Measurements from ENCODE around the gene SLC45A1.
A peak's percentile ranks its signal among the peaks of the same experiment; 100 is the strongest.

The SLC45A1 gene

GRCh38 chr1:8342325-8342724 is 24.4 kb downstream of the SLC45A1 start:
- Histone ChIP-seq H3K9ac (ENCODE audit: low read depth, low read length) (no peak overlapping the region), H3K4me1 (ENCODE audit: control insufficient read depth, insufficient read depth, low read length) (peaks cover 24% of the 10 kb centered on the region), H3K36me3 (ENCODE audit: insufficient read depth, low read length) (no peaks in the 10 kb centered on the region), H3K9me3 (replicated peaks; ENCODE audit: low read length) (no peaks in the 10 kb centered on the region), H3K4me3 (ENCODE audit: low read length) (no peak overlapping the region), H3K4me2 (ENCODE audit: low read length) (no peak overlapping the region), H3K27me3 (ENCODE audit: control insufficient read depth, insufficient read depth, low read length) (no peaks in the 10 kb centered on the region)

- peak overlapping the region; percentile 53 for H3K4me2 ChIP-seq (ENCODE audit: low read length)
- peak overlapping the region; percentile 67 for H3K9ac ChIP-seq (ENCODE audit: low read depth, low read length)
Observed at GRCh38 chr1:8343044-8343443, 25.1 kb downstream of the SLC45A1 start.

GRCh38 chr1:8343464-8344001 is 25.6 kb downstream of the SLC45A1 start:
- Histone ChIP-seq H3K36me3 (ENCODE audit: insufficient read depth, low read length) (no peaks in the 10 kb centered on the region), H3K9ac (ENCODE audit: low read depth, low read length) (peak overlapping the region; percentile 67), H3K4me3 (ENCODE audit: low read length) (peak overlapping the region; percentile 35)

More at GRCh38 chr1:8343044-8343443, 25.1 kb downstream of the SLC45A1 start:
- Histone ChIP-seq H3K4me1 (ENCODE audit: control insufficient read depth, insufficient read depth, low read length) (peaks cover 24% of the 10 kb centered on the region), H3K4me3 (ENCODE audit: low read length) (peak overlapping the region; percentile 26), H3K9me3 (replicated peaks; ENCODE audit: low read length) (no peaks in the 10 kb centered on the region), H3K36me3 (ENCODE audit: insufficient read depth, low read length) (no peaks in the 10 kb centered on the region), H3K27me3 (ENCODE audit: control insufficient read depth, insufficient read depth, low read length) (no peaks in the 10 kb centered on the region)

GRCh38 chr1:8344893-8345507 is 27.1 kb downstream of the SLC45A1 start:
- Histone ChIP-seq H3K9ac (ENCODE audit: low read depth, low read length) (no peak overlapping the region), H3K27me3 (ENCODE audit: control insufficient read depth, insufficient read depth, low read length) (no peaks in the 10 kb centered on the region), H3K4me1 (ENCODE audit: control insufficient read depth, insufficient read depth, low read length) (peaks cover 35% of the 10 kb centered on the region), H3K4me2 (ENCODE audit: low read length) (no peak overlapping the region), H3K4me3 (ENCODE audit: low read length) (no peak overlapping the region), H3K9me3 (replicated peaks; ENCODE audit: low read length) (no peaks in the 10 kb centered on the region), H3K36me3 (ENCODE audit: insufficient read depth, low read length) (no peaks in the 10 kb centered on the region)

More at GRCh38 chr1:8343464-8344001, 25.6 kb downstream of the SLC45A1 start:
- peaks cover 27% of the 10 kb centered on the region for H3K4me1 ChIP-seq (ENCODE audit: control insufficient read depth, insufficient read depth, low read length)
- no peaks in the 10 kb centered on the region for H3K9me3 ChIP-seq (replicated peaks; ENCODE audit: low read length)
- H3K27me3 ChIP-seq (ENCODE audit: control insufficient read depth, insufficient read depth, low read length): no peaks in the 10 kb centered on the region
- peak overlapping the region; percentile 77 for H3K4me2 ChIP-seq (ENCODE audit: low read length)

- H3K9me3 ChIP-seq (replicated peaks; ENCODE audit: low read length): no peaks in the 10 kb centered on the region
- peaks cover 38% of the 10 kb centered on the region for H3K4me1 ChIP-seq (ENCODE audit: control insufficient read depth, insufficient read depth, low read length)
- no peaks in the 10 kb centered on the region for H3K27me3 ChIP-seq (ENCODE audit: control insufficient read depth, insufficient read depth, low read length)
- H3K4me2 ChIP-seq (ENCODE audit: low read length): no peak overlapping the region
- no peak overlapping the region for H3K4me3 ChIP-seq (ENCODE audit: low read length)
- H3K36me3 ChIP-seq (ENCODE audit: insufficient read depth, low read length): no peaks in the 10 kb centered on the region
- H3K9ac ChIP-seq (ENCODE audit: low read depth, low read length): no peak overlapping the region
Observed at GRCh38 chr1:8345621-8346415, 27.9 kb downstream of the SLC45A1 start.

GRCh38 chr1:8347635-8348034 is 29.7 kb downstream of the SLC45A1 start:
- Histone ChIP-seq H3K36me3 (ENCODE audit: insufficient read depth, low read length) (peaks cover 6% of the 10 kb centered on the region), H3K4me3 (ENCODE audit: low read length) (no peak overlapping the region), H3K4me1 (ENCODE audit: control insufficient read depth, insufficient read depth, low read length) (peaks cover 32% of the 10 kb centered on the region), H3K9me3 (replicated peaks; ENCODE audit: low read length) (no peaks in the 10 kb centered on the region), H3K9ac (ENCODE audit: low read depth, low read length) (no peak overlapping the region), H3K27me3 (ENCODE audit: control insufficient read depth, insufficient read depth, low read length) (no peaks in the 10 kb centered on the region), H3K4me2 (ENCODE audit: low read length) (no peak overlapping the region)

- Histone ChIP-seq H3K4me2 (ENCODE audit: low read length) (no peak overlapping the region), H3K9me3 (replicated peaks; ENCODE audit: low read length) (no peaks in the 10 kb centered on the region), H3K4me1 (ENCODE audit: control insufficient read depth, insufficient read depth, low read length) (peaks cover 30% of the 10 kb centered on the region), H3K9ac (ENCODE audit: low read depth, low read length) (no peak overlapping the region), H3K27me3 (ENCODE audit: control insufficient read depth, insufficient read depth, low read length) (no peaks in the 10 kb centered on the region), H3K4me3 (ENCODE audit: low read length) (no peak overlapping the region), H3K36me3 (ENCODE audit: insufficient read depth, low read length) (peaks cover 12% of the 10 kb centered on the region)
Observed at GRCh38 chr1:8348047-8348776, 30.3 kb downstream of the SLC45A1 start.

- H3K27me3 ChIP-seq (ENCODE audit: control insufficient read depth, insufficient read depth, low read length): no peaks in the 10 kb centered on the region
- no peak overlapping the region for H3K4me2 ChIP-seq (ENCODE audit: low read length)
- H3K9ac ChIP-seq (ENCODE audit: low read depth, low read length): no peak overlapping the region
Observed at GRCh38 chr1:8348777-8349472, 31.0 kb downstream of the SLC45A1 start.

GRCh38 chr1:8349473-8349865 is 31.6 kb downstream of the SLC45A1 start:
- Histone ChIP-seq H3K9ac (ENCODE audit: low read depth, low read length) (no peak overlapping the region), H3K27me3 (ENCODE audit: control insufficient read depth, insufficient read depth, low read length) (no peaks in the 10 kb centered on the region), H3K4me1 (ENCODE audit: control insufficient read depth, insufficient read depth, low read length) (peaks cover 28% of the 10 kb centered on the region), H3K4me3 (ENCODE audit: low read length) (no peak overlapping the region), H3K4me2 (ENCODE audit: low read length) (no peak overlapping the region), H3K36me3 (ENCODE audit: insufficient read depth, low read length) (peaks cover 23% of the 10 kb centered on the region), H3K9me3 (replicated peaks; ENCODE audit: low read length) (no peaks in the 10 kb centered on the region)

More at GRCh38 chr1:8348777-8349472, 31.0 kb downstream of the SLC45A1 start:
- peaks cover 31% of the 10 kb centered on the region for H3K4me1 ChIP-seq (ENCODE audit: control insufficient read depth, insufficient read depth, low read length)
- H3K9me3 ChIP-seq (replicated peaks; ENCODE audit: low read length): no peaks in the 10 kb centered on the region
- H3K4me3 ChIP-seq (ENCODE audit: low read length): no peak overlapping the region
- H3K36me3 ChIP-seq (ENCODE audit: insufficient read depth, low read length): peaks cover 19% of the 10 kb centered on the region

- no peaks in the 10 kb centered on the region for H3K9me3 ChIP-seq (replicated peaks; ENCODE audit: low read length)
- H3K36me3 ChIP-seq (ENCODE audit: insufficient read depth, low read length): peaks cover 27% of the 10 kb centered on the region
- peaks cover 27% of the 10 kb centered on the region for H3K4me1 ChIP-seq (ENCODE audit: control insufficient read depth, insufficient read depth, low read length)
- H3K4me2 ChIP-seq (ENCODE audit: low read length): no peak overlapping the region
- H3K9ac ChIP-seq (ENCODE audit: low read depth, low read length): peak overlapping the region; percentile 15
- no peak overlapping the region for H3K4me3 ChIP-seq (ENCODE audit: low read length)
- no peaks in the 10 kb centered on the region for H3K27me3 ChIP-seq (ENCODE audit: control insufficient read depth, insufficient read depth, low read length)
Observed at GRCh38 chr1:8349961-8350360, 32.0 kb downstream of the SLC45A1 start.

Data from skeletal muscle satellite cell (primary cell).